Measurements from ENCODE around the gene LRRK1.

- TF ChIP-seq POLR2AphosphoS5 (IDR thresholded peaks at IDR 0.05; ENCODE audit: low read depth, low read length) (no peak), POLR2A (IDR thresholded peaks at IDR 0.05; ENCODE audit: low read depth, low read length) (no peak)
Observed at GRCh38 chr15:101044625-101045235, 125.6 kb downstream of the LRRK1 start.

Measured in GM12891 (cell line).